LoVo (cell line): ENCODE results near the gene KCNIP1.
"Not testable (repeated sequence)": the region's sequence is repeated elsewhere in the genome, so short reads cannot be mapped to it uniquely, and the experiment has no call there.

ENCODE experiments used
- DNase-seq: peaks from one replicate; pipeline ENCODE4 v3.0.0-alpha.2; 2016; ENCODE audit warnings: low spot score

KCNIP1 gene

DNA sequence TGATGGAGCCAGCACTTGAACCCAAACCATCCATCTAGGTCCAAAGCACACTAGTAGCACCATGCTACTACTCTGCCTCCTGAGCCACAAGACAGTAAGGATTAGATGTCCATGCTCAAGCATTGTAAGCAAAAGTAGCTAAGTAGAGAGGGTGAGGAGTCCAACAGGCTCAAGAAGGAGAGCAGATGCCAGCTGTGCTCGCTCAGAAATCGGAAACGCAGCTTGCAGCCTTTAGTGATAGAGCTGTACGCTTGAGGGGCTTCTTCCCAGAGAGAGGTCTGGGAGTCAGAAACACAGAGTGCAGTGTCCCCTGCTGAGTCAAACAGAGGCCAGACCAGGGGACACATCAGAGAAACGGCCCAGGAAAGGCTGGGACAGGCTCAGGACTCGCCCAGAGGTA lies 247.0 kb downstream of the KCNIP1 start:
- no peak for DNase-seq

DNA sequence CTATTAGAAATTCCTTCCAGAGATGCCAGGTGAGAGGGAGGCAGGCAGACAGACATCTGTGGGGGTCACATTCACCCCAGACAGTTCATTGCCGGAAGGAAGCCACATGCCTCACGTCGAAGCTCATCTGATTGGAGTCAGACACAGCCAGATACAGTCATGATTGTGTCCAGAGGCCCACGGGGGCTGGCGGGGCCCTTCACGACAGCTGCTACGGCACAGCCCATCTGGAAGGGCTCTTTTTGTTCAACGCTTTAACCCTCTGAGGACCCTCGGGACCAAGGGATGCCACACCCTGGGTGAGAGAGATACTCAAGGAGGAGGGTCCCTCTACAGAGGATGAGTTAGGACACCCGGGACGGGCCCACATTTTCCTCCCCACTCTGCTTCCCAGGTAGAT lies 247.8 kb downstream of the KCNIP1 start:
- DNase-seq: no peak

DNA sequence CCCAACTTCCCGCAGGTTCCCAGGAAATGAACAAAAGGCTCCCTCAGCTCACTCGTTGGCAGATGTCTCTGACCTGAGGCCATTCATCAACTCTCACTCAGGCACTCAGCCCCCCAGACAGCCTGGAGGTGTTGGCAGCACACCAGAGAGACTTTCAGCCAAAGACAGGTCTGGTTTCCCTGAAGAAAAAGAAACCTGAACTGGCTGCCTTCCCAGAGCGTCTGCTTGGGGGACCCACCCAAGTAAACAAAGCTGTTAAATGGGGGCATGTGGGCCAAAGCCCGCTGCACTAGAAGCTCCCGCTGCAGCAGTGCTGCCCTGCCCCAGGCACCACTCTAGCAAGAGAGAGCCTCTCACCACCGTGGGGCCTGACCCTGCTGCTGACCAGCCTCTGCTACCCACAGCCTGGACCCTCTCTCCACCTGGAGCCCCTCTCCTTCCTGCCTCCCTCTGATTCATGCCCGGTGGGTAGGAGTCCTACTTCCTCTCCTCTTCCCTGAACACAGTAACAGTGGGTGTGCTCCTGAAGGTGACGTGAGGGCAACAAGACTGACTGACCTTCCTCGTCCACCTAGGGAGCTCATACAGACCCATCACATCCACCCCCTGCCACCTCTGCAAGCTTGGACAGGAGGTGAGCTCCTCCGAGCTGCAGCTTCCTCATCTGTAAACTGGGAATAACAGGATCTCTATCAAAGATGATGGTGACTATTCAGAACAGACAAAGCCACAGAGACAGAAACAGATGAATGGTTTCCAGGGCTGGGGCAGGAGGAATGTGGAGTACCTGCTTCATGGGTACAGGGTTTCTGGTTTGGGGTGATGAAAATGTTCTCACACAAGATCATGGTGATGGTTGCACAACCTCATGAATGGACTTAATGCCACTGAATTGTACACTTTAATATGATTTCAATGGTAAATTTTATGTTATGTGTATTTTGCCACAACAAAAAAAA lies 248.7 kb downstream of the KCNIP1 start:
- DNase-seq: peak; percentile 44

DNA sequence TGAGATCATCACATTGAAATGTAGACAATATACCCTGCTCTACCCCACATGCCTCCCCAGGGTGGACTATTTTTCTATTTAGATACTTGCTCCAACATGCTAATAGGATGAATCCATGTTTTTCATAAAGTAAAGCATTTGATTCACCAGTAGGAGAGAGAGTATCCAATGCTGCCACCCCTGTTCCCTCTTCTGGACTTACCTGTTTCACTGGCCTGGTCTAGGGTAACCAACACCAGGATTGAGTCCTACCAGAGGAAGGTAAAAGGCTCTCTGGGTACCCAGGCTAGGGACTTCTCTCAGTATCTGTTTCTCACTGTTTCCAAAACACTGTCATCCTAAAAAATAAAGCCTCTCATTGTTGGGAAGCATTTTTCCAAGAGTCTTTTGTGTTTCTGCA lies 249.5 kb downstream of the KCNIP1 start:
- DNase-seq: no peak

DNA sequence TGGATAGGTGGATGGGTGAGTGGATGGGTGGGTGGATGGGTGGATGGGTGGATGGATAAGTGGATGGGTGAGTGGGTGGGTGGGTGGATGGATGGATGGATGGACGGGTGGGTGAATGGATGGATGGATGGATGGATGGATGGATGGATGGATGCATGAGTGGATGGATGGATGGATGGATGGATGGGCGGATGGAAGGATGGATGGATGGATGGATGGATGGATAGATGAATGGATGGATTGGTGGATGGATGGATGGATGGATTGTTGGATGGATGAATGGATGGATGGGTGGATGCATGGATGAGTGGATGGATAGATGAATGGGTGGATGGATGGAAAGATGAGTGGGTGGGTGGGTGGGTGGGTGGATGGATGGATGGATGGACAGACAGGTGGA lies 250.7 kb downstream of the KCNIP1 start:
- not testable (repeated sequence) for DNase-seq

DNA sequence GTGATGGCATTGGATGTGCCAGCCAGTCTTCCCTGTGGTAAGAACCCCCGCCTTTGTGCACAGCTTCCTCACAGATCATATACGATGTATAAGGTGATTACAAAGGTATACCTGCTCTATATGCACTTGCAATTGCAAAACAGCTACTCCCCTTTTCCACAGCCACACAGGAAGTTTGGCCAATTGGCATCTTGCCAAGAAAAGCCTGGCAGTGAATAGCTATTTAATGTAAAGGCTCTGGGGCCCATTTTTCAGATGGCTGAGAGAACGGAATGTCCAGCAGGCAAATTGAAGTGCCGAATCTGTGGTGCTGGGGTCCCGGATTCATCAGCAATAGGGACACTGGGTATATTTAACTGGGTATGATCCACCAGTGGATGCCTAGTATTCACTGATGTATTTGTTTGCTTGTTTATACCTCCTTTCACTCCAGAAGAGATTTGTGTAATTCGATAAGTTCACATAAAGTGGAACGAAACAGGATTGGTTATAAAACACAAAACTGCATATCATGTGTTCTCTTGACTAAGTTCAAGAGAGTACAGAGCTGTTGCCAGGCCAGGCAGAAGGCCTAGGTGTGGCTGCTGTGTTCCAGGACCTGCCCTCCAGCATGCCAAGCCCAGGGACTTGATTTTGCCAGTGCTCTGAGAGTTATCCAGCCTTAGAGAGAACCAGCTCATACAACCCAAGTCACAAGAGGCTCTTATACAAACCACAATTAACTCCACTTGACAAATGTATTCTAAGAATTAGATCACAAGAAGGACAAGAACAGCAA lies 252.0 kb downstream of the KCNIP1 start:
- DNase-seq: peak; percentile 37

DNA sequence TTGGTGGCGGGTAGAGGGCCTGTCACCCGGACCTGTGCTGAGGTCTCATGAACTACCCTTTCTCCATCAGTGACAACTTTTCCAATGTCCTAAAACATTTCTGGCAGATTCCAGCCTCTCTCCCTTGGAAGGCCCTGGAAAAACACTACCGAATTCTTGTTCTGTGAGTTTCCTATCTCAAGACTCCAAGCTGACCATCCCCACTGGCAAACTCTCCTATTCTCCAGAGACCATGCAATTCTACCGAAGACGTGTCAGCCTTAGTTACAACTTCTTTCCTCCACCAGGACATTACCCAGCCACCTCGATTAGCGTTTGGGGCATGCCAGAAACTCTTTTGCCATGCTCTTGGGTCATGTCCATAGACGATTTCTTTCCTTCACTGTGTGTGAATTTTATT lies 252.9 kb downstream of the KCNIP1 start:
- DNase-seq: no peak

DNA sequence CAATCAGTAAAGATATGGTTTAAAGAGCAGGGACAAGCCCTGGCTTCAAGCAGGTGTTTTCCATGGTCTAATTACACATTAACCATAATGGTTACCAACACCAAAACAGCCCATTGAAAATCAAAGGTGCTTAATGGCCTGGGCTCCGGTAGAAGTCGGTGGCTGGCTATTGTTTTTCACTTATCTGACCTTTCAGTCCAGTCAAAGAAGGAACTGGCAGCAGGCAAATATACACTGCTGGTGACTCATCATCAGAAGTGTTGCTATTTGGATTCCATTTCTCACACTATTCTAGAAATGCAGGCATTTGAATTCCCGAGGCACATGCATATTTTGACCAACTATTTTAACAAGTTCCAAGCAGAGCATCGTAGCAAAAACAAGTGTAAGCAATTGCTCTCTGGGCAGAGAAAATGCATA lies 253.4 kb downstream of the KCNIP1 start:
- DNase-seq: no peak

DNA sequence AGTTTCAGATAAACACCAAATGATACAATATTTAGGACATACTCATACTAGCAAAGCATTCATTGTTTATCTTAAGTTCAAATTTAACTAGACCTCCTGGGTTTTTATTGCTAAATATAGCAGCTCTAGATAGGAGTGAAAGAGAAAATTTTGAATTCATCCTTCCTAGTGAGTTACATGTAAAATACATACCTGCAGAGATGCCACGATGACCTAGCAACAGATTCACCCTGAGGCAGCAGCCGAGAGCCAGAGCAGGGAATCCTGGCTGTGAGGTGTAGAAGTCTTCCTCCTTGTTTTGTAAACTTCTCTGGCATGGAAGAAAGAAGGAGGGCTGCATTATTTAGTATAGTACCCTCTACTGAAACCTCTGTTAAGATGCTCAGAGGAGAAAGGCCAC lies 253.8 kb downstream of the KCNIP1 start:
- DNase-seq: no peak

DNA sequence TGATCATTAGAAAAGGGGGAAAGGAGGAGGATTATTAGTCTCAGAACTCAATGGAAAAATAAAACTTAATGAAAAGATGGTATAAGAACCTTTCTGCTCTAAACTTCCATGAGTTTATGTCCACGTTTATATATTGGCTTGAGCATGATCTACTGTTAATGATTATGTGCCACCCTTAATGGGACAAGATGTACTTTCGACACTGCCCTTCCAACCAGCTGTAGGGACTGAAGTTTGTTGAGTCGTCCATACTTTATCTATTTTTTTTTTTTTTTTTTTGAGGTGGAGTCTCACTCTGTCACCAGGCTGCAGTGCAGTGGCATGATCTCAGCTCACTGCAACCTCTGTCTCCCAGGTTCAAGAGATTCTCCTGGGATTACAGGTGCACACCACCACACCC lies 254.7 kb downstream of the KCNIP1 start:
- DNase-seq: no peak

DNA sequence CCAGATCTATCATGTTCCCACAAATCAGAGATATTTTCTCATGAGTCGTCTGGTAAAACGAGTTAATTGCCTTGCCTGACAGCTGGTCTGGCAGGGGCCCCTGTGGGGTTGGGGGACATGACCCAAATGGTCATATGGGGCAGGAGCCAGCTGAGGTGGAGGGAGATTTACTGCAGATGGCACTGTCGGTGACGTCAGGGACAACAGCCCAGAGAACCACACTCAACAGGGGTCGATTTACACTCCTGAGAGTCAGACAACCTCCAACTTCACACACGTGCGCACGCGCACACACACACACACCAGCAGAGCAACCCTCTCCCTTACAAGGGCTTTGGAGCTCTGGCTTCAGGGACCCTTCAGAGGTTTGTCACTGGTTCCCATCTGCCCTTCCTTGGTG lies 256.3 kb downstream of the KCNIP1 start:
- no peak for DNase-seq

DNA sequence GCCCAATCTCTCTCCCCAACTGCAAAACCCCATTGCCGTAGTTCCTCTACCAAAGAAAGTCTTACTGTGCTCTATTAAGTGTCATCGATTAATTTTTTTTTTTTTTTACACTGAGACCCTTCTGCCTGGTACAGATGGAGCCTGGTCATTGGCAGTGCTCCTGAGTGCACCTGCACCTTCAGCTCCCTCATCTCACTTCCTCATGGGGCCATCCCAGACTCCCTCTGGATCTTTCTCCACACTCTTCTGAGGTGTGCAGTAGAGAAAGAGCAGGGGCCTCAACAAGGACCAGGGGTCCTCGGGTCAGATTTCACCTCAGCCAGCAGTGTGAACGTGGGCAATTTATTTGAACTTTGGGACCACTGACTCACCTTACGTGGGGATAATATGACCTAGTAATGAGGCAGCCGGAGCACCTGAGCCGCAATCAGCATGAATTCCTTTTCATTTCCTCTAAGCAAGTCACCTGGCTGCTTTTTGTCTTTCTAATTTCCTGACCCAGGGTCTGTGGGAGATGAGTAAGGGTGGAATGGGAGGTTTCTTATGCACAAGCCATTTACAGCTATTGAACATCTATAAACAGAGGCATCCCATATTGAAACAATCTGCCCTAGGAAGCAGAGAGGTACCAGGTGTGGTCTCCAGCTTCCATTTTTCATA lies 257.4 kb downstream of the KCNIP1 start:
- DNase-seq: no peak

DNA sequence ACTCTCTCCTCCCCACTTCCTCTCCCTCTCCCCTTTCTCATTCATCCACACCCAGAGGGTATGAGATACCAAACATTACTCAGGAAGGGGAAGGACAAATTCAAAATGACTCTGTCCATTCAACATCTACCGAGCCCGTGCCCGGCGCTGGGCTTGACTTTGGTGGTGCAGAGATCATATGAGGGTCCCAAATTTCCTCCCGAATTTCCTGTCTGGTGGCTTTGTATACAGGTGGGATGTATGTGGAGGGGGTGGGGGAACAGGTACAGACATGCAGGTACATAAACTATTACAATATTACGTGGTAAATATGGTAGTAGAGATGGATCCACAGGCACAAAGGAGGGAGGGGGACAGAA lies 257.9 kb downstream of the KCNIP1 start:
- DNase-seq: no peak

DNA sequence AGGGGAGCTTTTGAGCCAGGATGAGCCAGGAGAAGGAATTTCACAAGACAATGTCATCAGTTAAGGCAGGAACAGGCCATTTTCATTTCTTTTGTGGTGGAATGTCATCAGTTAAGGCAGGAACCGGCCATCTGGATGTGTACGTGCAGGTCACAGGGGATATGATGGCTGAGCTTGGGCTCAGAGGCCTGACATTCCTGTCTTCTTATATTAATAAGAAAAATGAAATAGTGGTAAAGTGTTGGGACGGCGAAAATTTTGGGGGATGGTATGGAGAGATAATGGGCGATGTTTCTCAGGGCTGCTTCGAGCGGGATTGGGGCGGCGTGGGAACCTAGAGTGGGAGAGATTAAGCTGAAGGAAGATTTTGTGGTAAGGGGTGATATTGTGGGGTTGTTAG lies 258.5 kb downstream of the KCNIP1 start:
- DNase-seq: not testable (repeated sequence)

DNA sequence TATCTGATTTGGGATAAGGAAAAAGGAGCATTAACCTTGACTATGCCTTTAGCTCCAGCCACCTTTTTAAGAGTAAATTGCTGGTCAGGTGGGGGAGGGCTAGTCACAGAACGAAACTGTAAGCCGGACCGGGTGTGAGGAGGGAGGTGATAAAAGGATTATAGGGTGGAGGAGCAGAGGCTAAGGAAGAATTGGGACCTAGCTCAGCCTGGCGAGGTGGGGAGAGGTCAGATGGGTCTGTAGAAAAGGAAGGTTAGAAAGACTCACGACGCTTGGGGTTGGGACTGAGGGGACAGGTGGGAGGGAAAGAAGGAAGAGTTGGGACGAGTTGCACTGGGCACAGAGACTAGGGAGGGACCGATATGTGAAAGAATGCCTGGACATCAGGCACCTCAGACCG lies 262.0 kb downstream of the KCNIP1 start:
- DNase-seq: not testable (repeated sequence)

DNA sequence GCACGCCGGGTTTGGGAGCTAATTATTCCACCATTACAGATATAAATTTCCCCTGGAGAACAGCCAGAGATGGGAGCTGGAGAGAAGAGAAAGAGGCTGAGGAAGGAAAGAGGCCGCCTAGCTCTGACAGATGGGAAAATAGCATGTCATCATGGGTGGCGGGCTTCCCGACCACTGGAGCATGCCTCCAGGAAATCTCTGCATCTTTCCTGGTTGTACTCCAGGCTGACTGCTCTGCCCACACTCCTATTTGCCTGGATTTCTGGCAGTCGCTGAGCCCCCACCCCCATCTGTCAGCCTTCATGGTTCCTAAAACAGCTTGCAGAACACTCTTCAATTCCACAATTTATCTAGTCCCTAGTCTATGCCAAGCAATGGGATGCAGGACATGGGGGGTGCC lies 265.4 kb downstream of the KCNIP1 start:
- DNase-seq: no peak

DNA sequence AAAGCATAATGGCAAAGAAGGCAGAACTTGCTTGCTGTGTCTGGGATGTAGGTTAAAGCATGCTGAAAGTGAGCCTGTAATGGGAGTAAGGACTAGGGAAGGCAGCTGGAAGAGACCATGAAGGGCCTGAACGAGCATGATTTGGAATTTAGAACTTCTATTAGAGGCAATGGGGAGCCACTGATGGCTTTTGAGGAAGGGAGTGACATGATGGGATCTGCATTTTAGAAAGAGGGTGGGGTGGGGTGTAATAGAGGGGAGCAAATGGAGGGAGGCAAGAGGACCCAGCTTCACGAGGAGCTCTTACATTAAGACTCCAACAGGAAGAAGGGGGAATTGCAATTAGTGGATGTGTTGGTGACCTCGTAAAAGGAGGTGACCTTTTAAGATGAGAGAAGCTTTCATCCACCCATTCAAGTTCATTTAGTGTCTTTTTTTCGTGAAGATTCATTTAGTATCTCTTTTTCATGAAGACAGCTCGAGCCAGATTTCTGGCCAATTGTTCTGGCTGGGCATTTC lies 266.1 kb downstream of the KCNIP1 start:
- DNase-seq: no peak

DNA sequence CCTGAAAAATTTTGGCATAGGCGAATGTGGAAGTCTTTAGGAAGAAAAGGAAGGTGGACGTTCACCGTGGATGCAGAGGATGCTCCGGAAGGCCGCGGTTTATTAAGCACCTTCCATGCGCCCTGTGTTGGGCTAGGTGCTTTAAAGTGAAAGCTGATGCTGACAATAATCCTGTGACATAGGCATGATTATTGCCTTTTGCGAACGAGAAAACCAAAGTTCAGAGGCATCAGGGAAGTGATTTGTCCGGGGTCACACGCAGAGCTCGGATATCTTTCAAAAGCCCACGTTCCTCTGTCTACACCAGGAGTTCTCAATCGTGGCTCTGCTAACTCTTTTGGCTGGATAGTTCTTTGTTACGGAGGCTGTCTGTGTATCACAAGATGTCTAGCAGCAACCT lies 267.7 kb downstream of the KCNIP1 start:
- DNase-seq: no peak

DNA sequence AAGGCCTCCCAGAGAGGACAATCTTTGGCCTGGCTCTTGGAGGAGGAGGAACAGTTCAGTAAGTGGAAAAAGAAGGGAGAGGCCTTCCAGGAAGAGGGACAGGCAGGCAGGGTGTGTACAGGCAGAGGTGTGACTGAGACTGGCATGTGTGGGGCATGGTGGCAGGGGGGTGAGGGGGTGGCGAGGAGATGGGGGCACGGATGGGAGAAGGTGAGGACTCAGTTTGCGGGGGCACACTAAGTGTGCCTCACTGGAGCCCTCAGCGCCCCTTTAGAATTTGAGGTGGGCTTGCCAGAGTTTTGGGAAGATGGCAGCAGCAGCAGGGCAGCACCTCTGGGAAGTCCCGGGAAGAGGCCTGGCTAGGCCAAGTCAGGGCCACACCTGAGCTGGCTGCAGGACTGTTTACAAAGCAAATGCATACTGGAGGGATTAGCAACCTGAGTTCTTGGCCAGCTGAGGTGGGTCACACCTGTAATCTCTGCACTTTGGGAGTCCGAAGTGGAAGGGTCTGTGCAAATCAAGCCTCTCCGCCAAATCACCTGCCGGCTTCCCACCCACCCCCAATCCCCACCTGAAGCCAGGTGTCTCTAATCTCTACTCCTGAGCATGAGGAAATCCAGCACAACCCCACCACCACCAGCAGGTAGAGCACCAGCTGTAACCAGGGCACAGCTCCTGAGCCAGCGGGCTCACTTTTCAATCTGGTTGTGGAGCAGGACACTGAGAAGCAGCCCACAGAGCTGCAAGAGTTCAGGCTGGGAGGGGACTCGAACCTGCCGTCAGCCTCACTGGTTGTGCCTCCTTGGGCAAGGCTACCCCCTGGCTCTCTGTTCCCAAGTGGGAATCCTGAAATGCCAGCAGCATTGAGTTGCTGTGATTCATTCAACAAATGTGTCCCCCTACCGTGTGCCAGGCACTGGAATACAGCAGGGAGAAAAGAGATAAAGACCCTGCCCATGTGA lies 269.5 kb downstream of the KCNIP1 start:
- DNase-seq: no peak

DNA sequence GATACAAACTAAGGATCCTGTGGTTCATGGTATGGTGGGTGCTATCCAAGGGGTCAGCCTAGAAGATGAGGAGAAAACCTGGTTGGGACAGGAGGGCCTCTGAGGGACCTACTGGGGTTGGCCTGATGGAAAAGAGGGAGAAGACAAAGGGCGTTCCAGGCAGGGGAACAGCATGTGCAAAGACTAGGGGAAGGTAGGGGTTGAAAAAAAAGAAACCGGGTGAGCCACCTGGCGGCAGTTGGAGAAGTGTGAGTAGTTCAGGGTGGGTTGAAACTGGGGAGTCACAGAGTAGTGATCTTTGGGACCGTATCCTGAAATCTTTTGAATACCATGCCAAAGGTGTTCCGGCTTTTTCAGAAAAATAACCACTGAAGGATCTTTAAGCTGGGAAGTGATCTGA lies 271.0 kb downstream of the KCNIP1 start:
- DNase-seq: no peak

DNA sequence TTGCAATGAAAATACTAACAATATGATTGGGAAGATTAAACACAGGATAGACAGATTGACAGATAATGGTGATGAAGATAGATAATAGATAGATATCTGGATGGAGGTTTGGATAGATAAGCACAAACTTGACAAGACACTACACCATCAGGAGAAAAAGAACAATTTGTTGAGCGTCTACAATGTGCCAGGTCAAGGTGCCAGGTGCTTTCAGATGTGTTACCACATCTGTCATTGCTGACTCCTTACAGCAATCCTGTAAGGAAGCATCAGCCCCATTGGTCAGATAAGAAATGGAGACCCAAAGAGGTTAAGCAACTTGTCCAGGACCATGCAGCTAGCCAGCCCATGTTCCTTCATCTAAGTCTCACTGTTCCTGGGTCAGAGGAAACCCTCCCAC lies 278.1 kb downstream of the KCNIP1 start:
- no peak for DNase-seq
